Transverse colon (tissue), 3 donors: ENCODE measurements around the gene AIG1.

ENCODE experiments used
- EP300 ChIP-seq: sonication (generic); formaldehyde crosslinking; IDR thresholded peaks from one replicate; pipeline ENCODE4 v1.6.1; 2017; ENCODE audit warnings: antibody characterized with exemption, low read depth
- POLR2A ChIP-seq: fragments of 450-650 bp; IDR thresholded peaks from one replicate; pipeline ENCODE4 v1.6.1; 2016; ENCODE audit warnings: antibody characterized with exemption, mild to moderate bottlenecking, moderate library complexity
- TF ChIP-seq, protein P1 (sequence below), 5 experiments: fragments of 200-600 bp in 3 of 5; fragments of 450-650 bp in 2 of 5; sonication (generic) in 3 of 5; IDR thresholded peaks; 1 replicate in 2 of 5; 2 replicates in 3 of 5; pipeline ENCODE4 v1.5.1; 2016 to 2017; ENCODE audit warnings: antibody characterized with exemption in 5 of 5, inconsistent platforms in 3 of 5, mild to moderate bottlenecking in 2 of 5, moderate library complexity in 1 of 5

DNA sequence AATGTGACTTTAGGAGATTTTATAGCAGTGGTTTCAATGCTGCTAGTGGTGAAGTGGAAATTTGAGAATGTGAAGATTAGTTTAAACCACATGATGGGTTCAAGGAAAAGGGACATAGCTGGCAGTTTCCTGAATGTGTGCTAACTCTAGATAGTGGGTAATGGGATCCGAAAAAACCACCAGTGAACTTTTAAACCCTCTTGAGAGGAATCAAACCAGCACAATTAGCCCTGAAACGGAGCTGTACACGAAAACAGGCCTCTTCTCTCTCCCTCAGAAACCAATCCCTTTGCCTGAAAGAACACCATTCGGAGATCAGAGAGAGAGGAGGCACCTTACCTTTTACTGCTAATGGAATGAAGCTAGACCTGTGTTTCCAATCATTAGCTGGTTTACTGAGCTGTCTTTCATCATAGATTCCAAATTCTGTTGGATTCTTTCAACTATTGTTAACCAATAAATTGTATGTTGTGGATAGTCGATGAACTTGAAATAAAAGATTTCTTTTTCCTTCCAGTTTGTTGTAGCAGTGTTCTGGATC is 103.9 kb downstream of the AIG1 start:
- TF ChIP-seq EP300: no peak
- TF ChIP-seq, protein P1, sequence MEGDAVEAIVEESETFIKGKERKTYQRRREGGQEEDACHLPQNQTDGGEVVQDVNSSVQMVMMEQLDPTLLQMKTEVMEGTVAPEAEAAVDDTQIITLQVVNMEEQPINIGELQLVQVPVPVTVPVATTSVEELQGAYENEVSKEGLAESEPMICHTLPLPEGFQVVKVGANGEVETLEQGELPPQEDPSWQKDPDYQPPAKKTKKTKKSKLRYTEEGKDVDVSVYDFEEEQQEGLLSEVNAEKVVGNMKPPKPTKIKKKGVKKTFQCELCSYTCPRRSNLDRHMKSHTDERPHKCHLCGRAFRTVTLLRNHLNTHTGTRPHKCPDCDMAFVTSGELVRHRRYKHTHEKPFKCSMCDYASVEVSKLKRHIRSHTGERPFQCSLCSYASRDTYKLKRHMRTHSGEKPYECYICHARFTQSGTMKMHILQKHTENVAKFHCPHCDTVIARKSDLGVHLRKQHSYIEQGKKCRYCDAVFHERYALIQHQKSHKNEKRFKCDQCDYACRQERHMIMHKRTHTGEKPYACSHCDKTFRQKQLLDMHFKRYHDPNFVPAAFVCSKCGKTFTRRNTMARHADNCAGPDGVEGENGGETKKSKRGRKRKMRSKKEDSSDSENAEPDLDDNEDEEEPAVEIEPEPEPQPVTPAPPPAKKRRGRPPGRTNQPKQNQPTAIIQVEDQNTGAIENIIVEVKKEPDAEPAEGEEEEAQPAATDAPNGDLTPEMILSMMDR (IDR thresholded peaks at IDR 0.05): no peak
- TF ChIP-seq POLR2A: no peak
